ENCODE results near the gene ELOVL5.

ELOVL5 gene

GRCh38 chr6:53378208-53378607 lies 29.5 kb upstream of the ELOVL5 start:
- no peaks in the 10 kb centered on the region for H3K36me3 ChIP-seq (ENCODE audit: control insufficient read depth in 1 of 2, insufficient read depth in 2 of 2, low read depth in 1 of 2, low read length in 2 of 2)
- no peak overlapping the region for H3K27ac ChIP-seq (ENCODE audit: low read length, poor library complexity, severe bottlenecking)
- H3K4me2 ChIP-seq (ENCODE audit: low read length, poor library complexity, severe bottlenecking) = no peak overlapping the region
- no peaks in the 10 kb centered on the region for H3K79me1 ChIP-seq (replicated peaks; ENCODE audit: low read length, poor library complexity, severe bottlenecking)
- H2BK15ac ChIP-seq (ENCODE audit: low read depth, poor library complexity, severe bottlenecking) = no peak overlapping the region
- DNase-seq = no peak
- no peaks in the 10 kb centered on the region for H3K27me3 ChIP-seq (ENCODE audit: control insufficient read depth in 1 of 2, insufficient read depth in 1 of 2, low read length in 2 of 2)
- H4K8ac ChIP-seq (ENCODE audit: low read length) = no peak overlapping the region
- no peak overlapping the region for H3K4ac ChIP-seq (ENCODE audit: low read depth in 1 of 2, low read length in 2 of 2)
- no peak overlapping the region for H3K14ac ChIP-seq (ENCODE audit: low read length in 2 of 2)
- no peak overlapping the region for H2BK120ac ChIP-seq (ENCODE audit: low read depth, low read length)
- no peak overlapping the region for H3K4me3 ChIP-seq (ENCODE audit: insufficient read depth in 1 of 2, low read depth in 1 of 2, low read length in 2 of 2)
- 94% methylated on average over 7 of the region's 7 CpGs for WGBS
- no peak overlapping the region for H3K18ac ChIP-seq (ENCODE audit: low read depth in 1 of 2, low read length in 2 of 2)
- H3K23ac ChIP-seq (ENCODE audit: low read length in 2 of 2) = no peak overlapping the region
- no peak overlapping the region for H3K9ac ChIP-seq (ENCODE audit: low read length)
- no peak overlapping the region for H4K91ac ChIP-seq (ENCODE audit: low read length)
- H2BK5ac ChIP-seq (ENCODE audit: low read depth, low read length, poor library complexity, severe bottlenecking) = no peak overlapping the region
- H2AK5ac ChIP-seq (ENCODE audit: low read length, severe bottlenecking) = no peak overlapping the region
- H2AFZ ChIP-seq (ENCODE audit: low read depth, low read length) = no peak overlapping the region
- H2BK12ac ChIP-seq (ENCODE audit: low read length in 2 of 2) = no peak overlapping the region
- peaks cover 4% of the 10 kb centered on the region for H3K4me1 ChIP-seq (ENCODE audit: control insufficient read depth, insufficient read depth, low read depth, low read length)
- H3K9me3 ChIP-seq (ENCODE audit: control insufficient read depth, low read length) = no peaks in the 10 kb centered on the region

DNA sequence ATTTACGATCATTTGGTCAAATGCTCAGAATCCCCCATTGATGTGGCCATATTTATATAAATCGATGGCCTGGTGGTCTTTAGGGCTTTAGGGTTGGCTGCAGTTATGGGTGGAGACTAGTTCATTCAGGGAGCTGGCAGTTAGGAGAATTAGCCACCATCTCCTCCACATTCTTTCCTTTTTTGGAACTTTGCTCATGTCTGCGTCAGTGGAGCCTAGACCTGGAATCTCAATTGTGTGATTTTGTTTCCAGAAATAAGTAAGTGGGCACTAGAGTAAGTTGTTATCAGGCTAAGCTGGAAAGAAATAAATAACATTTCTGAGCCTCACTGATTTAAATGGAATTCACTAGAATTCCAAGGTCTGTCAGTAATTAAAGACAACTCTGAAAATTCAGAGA lies 29.0 kb upstream of the ELOVL5 start:
- H3K9ac ChIP-seq (ENCODE audit: low read length) = no peak overlapping the region
- H3K9me3 ChIP-seq (ENCODE audit: control insufficient read depth, low read length) = no peaks in the 10 kb centered on the region
- no peak overlapping the region for H2BK120ac ChIP-seq (ENCODE audit: low read depth, low read length)
- no peak overlapping the region for H3K18ac ChIP-seq (ENCODE audit: low read depth in 1 of 2, low read length in 2 of 2)
- no peaks in the 10 kb centered on the region for H3K79me1 ChIP-seq (replicated peaks; ENCODE audit: low read length, poor library complexity, severe bottlenecking)
- no peaks in the 10 kb centered on the region for H3K27me3 ChIP-seq (ENCODE audit: control insufficient read depth in 1 of 2, insufficient read depth in 1 of 2, low read length in 2 of 2)
- no peak overlapping the region for H2AFZ ChIP-seq (ENCODE audit: low read depth, low read length)
- H3K36me3 ChIP-seq (ENCODE audit: control insufficient read depth in 1 of 2, insufficient read depth in 2 of 2, low read depth in 1 of 2, low read length in 2 of 2) = no peaks in the 10 kb centered on the region
- peak overlapping the region; percentile 96 for H2AK5ac ChIP-seq (ENCODE audit: low read length, severe bottlenecking)
- H3K14ac ChIP-seq (ENCODE audit: low read length in 2 of 2) = no peak overlapping the region
- no peak overlapping the region for H3K4me2 ChIP-seq (ENCODE audit: low read length, poor library complexity, severe bottlenecking)
- 74% methylated on average over 2 of the region's 3 CpGs for WGBS
- H3K27ac ChIP-seq (ENCODE audit: low read length, poor library complexity, severe bottlenecking) = no peak overlapping the region
- no peak overlapping the region for H4K91ac ChIP-seq (ENCODE audit: low read length)
- H3K4me1 ChIP-seq (ENCODE audit: control insufficient read depth, insufficient read depth, low read depth, low read length) = peaks cover 4% of the 10 kb centered on the region
- no peak overlapping the region for H3K4ac ChIP-seq (ENCODE audit: low read depth in 1 of 2, low read length in 2 of 2)
- H2BK15ac ChIP-seq (ENCODE audit: low read depth, poor library complexity, severe bottlenecking) = no peak overlapping the region
- no peak overlapping the region for H4K8ac ChIP-seq (ENCODE audit: low read length)
- H3K23ac ChIP-seq (ENCODE audit: low read length in 2 of 2) = no peak overlapping the region
- DNase-seq = no peak
- no peak overlapping the region for H3K4me3 ChIP-seq (ENCODE audit: insufficient read depth in 1 of 2, low read depth in 1 of 2, low read length in 2 of 2)
- H2BK5ac ChIP-seq (ENCODE audit: low read depth, low read length, poor library complexity, severe bottlenecking) = no peak overlapping the region
- H2BK12ac ChIP-seq (ENCODE audit: low read length in 2 of 2) = no peak overlapping the region

GRCh38 chr6:53377289-53377688 lies 28.5 kb upstream of the ELOVL5 start:
- Histone ChIP-seq H3K4ac (ENCODE audit: low read depth in 1 of 2, low read length in 2 of 2) (no peak overlapping the region), H3K4me2 (ENCODE audit: low read length, poor library complexity, severe bottlenecking) (no peak overlapping the region), H2AFZ (ENCODE audit: low read depth, low read length) (no peak overlapping the region), H3K9me3 (ENCODE audit: control insufficient read depth, low read length) (no peaks in the 10 kb centered on the region), H2BK15ac (ENCODE audit: low read depth, poor library complexity, severe bottlenecking) (no peak overlapping the region), H3K4me1 (ENCODE audit: control insufficient read depth, insufficient read depth, low read depth, low read length) (peaks cover 4% of the 10 kb centered on the region), H3K4me3 (ENCODE audit: insufficient read depth in 1 of 2, low read depth in 1 of 2, low read length in 2 of 2) (no peak overlapping the region), H2AK5ac (ENCODE audit: low read length, severe bottlenecking) (no peak overlapping the region), H3K18ac (ENCODE audit: low read depth in 1 of 2, low read length in 2 of 2) (no peak overlapping the region), H3K27ac (ENCODE audit: low read length, poor library complexity, severe bottlenecking) (no peak overlapping the region), H3K23ac (ENCODE audit: low read length in 2 of 2) (no peak overlapping the region), H2BK5ac (ENCODE audit: low read depth, low read length, poor library complexity, severe bottlenecking) (no peak overlapping the region), H2BK120ac (ENCODE audit: low read depth, low read length) (no peak overlapping the region), H2BK12ac (ENCODE audit: low read length in 2 of 2) (no peak overlapping the region), H3K36me3 (ENCODE audit: control insufficient read depth in 1 of 2, insufficient read depth in 2 of 2, low read depth in 1 of 2, low read length in 2 of 2) (no peaks in the 10 kb centered on the region), H3K9ac (ENCODE audit: low read length) (no peak overlapping the region), H3K14ac (ENCODE audit: low read length in 2 of 2) (no peak overlapping the region), H3K27me3 (ENCODE audit: control insufficient read depth in 1 of 2, insufficient read depth in 1 of 2, low read length in 2 of 2) (no peaks in the 10 kb centered on the region), H4K8ac (ENCODE audit: low read length) (no peak overlapping the region), H4K91ac (ENCODE audit: low read length) (no peak overlapping the region), H3K79me1 (replicated peaks; ENCODE audit: low read length, poor library complexity, severe bottlenecking) (no peaks in the 10 kb centered on the region)
- WGBS = no CpG with 5 or more reads among the region's 1 CpG
- DNase-seq = no peak

DNA sequence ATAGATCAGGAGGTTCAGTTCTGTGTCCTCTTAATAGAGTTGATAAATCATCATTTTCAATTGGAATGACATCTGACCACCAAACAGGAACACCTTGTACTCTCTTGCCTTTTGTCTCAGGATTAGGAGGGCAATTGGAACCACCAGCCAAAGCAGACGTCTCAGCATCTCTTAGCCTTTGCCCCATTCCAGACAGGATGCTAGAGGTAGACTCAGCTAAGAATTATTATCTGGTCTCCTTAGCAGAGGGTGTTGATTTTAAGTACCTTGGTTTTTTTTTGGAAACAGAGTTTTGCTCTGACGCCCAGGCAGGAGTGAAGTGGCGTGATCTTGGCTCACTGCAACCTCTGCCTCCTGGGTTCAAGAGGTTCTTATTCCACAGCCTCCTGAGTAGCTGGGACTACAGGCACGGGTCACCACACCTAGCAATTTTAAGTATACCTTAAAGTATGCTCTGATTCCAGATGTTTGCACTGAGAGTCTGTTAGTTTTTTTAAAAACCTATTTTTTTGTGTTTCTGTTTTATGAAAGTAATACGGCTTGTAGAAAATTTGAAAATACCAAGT lies 28.0 kb upstream of the ELOVL5 start:
- Histone ChIP-seq H3K4ac (ENCODE audit: low read depth in 1 of 2, low read length in 2 of 2) (no peak overlapping the region), H2BK5ac (ENCODE audit: low read depth, low read length, poor library complexity, severe bottlenecking) (no peak overlapping the region), H3K4me2 (ENCODE audit: low read length, poor library complexity, severe bottlenecking) (no peak overlapping the region), H3K9me3 (ENCODE audit: control insufficient read depth, low read length) (no peaks in the 10 kb centered on the region), H3K9ac (ENCODE audit: low read length) (no peak overlapping the region), H3K14ac (ENCODE audit: low read length in 2 of 2) (no peak overlapping the region), H4K91ac (ENCODE audit: low read length) (no peak overlapping the region), H3K27me3 (ENCODE audit: control insufficient read depth in 1 of 2, insufficient read depth in 1 of 2, low read length in 2 of 2) (no peaks in the 10 kb centered on the region), H2BK15ac (ENCODE audit: low read depth, poor library complexity, severe bottlenecking) (no peak overlapping the region), H3K23ac (ENCODE audit: low read length in 2 of 2) (no peak overlapping the region), H3K79me1 (replicated peaks; ENCODE audit: low read length, poor library complexity, severe bottlenecking) (no peaks in the 10 kb centered on the region), H2BK120ac (ENCODE audit: low read depth, low read length) (no peak overlapping the region), H3K18ac (ENCODE audit: low read depth in 1 of 2, low read length in 2 of 2) (no peak overlapping the region), H2AK5ac (ENCODE audit: low read length, severe bottlenecking) (no peak overlapping the region), H3K36me3 (ENCODE audit: control insufficient read depth in 1 of 2, insufficient read depth in 2 of 2, low read depth in 1 of 2, low read length in 2 of 2) (no peaks in the 10 kb centered on the region), H3K27ac (ENCODE audit: low read length, poor library complexity, severe bottlenecking) (no peak overlapping the region), H3K4me3 (ENCODE audit: insufficient read depth in 1 of 2, low read depth in 1 of 2, low read length in 2 of 2) (no peak overlapping the region), H2AFZ (ENCODE audit: low read depth, low read length) (no peak overlapping the region), H2BK12ac (ENCODE audit: low read length in 2 of 2) (no peak overlapping the region), H3K4me1 (ENCODE audit: control insufficient read depth, insufficient read depth, low read depth, low read length) (peaks cover 4% of the 10 kb centered on the region), H4K8ac (ENCODE audit: low read length) (no peak overlapping the region)
- WGBS = 73% methylated on average over 3 of the region's 5 CpGs
- no peak for DNase-seq
